ENCODE results near the gene GJC2.

GRCh38 chr1:228177721-228178710 is 28.3 kb downstream of the GJC2 start:
- TF ChIP-seq MYC (IDR thresholded peaks at IDR 0.05; ENCODE audit: low read depth, low read length): no peak
- no peak for TF ChIP-seq POLR2A (IDR thresholded peaks at IDR 0.05; ENCODE audit: low read depth, low read length)
- no peak for TF ChIP-seq POLR2AphosphoS5 (IDR thresholded peaks at IDR 0.05; ENCODE audit: insufficient read depth, low read depth, low read length)
- TF ChIP-seq CTCF (IDR thresholded peaks at IDR 0.05; ENCODE audit: extremely low read depth in 1 of 2, insufficient read depth in 1 of 2, low read depth in 1 of 2, low read length in 2 of 2): no peak
- TF ChIP-seq MAX (IDR thresholded peaks at IDR 0.05; ENCODE audit: insufficient read depth, insufficient read length): no peak

Data from endothelial cell of umbilical vein (primary cell).